ENCODE measurements around the gene EPGN. TPM values are rescaled to one million over a fixed set of nuclear protein-coding genes. Genes with fewer than 3 reads are reported as not detected.
A peak's percentile ranks its signal among the peaks of the same experiment; 100 is the strongest.

EPGN gene
- total and polyA plus RNA-seq, 4 donors, result 2.9 to 14.2 (median 7.8) TPM; not detected in 1

DNA sequence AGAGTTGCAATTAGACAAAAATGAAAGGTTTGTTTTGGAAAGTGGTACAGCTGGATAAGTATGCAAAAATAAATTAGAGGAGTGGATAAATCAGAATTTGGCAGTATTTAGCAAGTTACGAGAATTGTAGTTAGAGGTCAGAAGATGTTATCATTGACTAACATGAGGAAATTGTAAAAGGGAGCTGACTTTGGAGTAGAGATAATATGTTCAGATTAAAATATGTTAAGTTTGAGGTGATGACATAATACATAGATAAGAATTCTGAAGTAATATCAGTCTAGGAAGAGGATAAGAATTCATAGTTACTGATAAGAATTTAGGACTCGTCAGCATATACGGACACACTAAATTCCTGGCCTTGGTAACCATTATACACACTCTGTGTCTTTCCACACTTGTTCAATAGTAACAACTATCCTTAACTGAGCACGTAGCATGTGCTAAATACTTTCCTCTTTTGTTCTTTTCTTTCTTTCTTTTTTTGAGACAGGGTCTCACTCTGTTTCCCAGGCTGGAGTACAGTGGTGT lies 4.1 kb upstream of the EPGN start:
- Histone ChIP-seq H3K4me1 (ENCODE audit: control insufficient read depth, insufficient read depth, low read length) (no peaks in the 10 kb centered on the region), H3K36me3 (ENCODE audit: control insufficient read depth, insufficient read depth, low read length) (no peaks in the 10 kb centered on the region), H3K9me3 (ENCODE audit: control insufficient read depth, insufficient read depth, low read length) (no peaks in the 10 kb centered on the region), H3K4me3 (ENCODE audit: low read depth, low read length) (no peak overlapping the region), H3K27ac (ENCODE audit: low read depth, low read length) (no peak overlapping the region), H3K27me3 (ENCODE audit: control insufficient read depth, insufficient read depth, low read length) (no peaks in the 10 kb centered on the region)
- DNase-seq (ENCODE audit: low read depth in 4 of 6, low spot score in 6 of 6), result no peak
- 100% methylated on average over 1 of the region's 4 CpGs for WGBS (ENCODE audit: insufficient coverage)

DNA sequence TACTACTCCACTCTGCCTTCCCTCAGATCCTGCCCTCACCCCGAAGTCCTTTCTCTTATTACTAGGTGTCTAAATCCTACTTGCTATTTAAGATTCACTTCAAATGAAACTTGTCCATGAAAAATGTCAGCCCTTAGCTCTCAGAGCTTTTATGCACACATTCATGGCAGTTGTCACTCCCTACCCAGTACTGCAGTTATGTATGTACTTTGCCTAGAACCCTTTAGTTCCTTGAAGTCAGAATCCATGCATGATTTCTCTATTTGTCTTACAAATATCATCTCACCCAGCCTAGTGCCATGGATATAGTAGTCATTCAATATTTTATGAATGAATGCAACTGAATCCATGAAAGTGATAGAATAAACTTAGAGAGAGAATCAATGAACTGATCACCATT lies 3.3 kb upstream of the EPGN start:
- 100% methylated on average over 1 of the region's 1 CpG for WGBS (ENCODE audit: insufficient coverage)
- Histone ChIP-seq H3K9me3 (ENCODE audit: control insufficient read depth, insufficient read depth, low read length) (no peaks in the 10 kb centered on the region), H3K4me1 (ENCODE audit: control insufficient read depth, insufficient read depth, low read length) (no peaks in the 10 kb centered on the region), H3K36me3 (ENCODE audit: control insufficient read depth, insufficient read depth, low read length) (no peaks in the 10 kb centered on the region), H3K27me3 (ENCODE audit: control insufficient read depth, insufficient read depth, low read length) (no peaks in the 10 kb centered on the region), H3K27ac (ENCODE audit: low read depth, low read length) (no peak overlapping the region), H3K4me3 (ENCODE audit: low read depth, low read length) (no peak overlapping the region)
- no peak for DNase-seq (ENCODE audit: low read depth in 4 of 6, low spot score in 6 of 6)

DNA sequence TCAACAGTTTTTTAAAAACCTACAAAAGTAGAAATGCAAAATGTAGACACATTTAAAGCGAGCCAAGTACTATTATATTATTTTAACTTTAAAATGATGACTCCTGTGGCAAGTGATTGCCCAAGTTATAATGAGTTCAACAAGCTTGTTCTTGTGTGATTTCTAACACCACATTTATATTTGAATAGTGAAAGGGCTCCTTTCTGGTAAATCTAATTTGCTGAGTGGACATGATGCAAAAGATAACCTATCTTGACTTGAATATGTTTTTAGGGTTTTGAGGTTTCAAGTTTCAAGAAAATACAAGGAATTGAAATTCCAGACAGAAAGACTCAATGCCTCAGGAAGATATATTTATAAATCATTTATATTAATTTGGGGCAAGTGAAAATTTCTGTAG lies 1.1 kb upstream of the EPGN start:
- H3K9me3 ChIP-seq (ENCODE audit: control insufficient read depth, insufficient read depth, low read length), result no peaks in the 10 kb centered on the region
- H3K4me1 ChIP-seq (ENCODE audit: control insufficient read depth, insufficient read depth, low read length), result no peaks in the 10 kb centered on the region
- no peaks in the 10 kb centered on the region for H3K36me3 ChIP-seq (ENCODE audit: control insufficient read depth, insufficient read depth, low read length)
- WGBS (ENCODE audit: insufficient coverage), result no CpG with 5 or more reads among the region's 1 CpG
- H3K27ac ChIP-seq (ENCODE audit: low read depth, low read length), result no peak overlapping the region
- no peak for DNase-seq (ENCODE audit: low read depth in 4 of 6, low spot score in 6 of 6)
- H3K27me3 ChIP-seq (ENCODE audit: control insufficient read depth, insufficient read depth, low read length), result no peaks in the 10 kb centered on the region
- no peak overlapping the region for H3K4me3 ChIP-seq (ENCODE audit: low read depth, low read length)

DNA sequence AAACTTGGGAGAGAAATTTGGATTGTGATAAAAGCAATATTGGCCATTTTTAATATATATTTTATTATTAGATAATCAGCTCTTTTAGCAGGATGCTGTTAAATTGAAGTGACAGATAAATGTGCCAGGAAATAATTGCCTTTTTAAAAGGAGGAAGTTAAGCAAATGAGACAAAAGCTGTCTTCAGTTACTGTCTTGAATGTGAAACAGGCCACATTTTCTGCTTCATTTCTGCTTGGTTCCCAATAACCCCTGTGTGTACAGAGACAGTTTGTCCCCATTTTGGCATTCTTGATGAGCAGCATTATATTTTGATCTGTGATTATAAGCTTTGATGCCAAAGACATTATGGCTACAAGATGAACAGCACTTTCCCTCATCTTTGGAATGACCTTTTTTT lies 953 bp downstream of the EPGN start:
- Histone ChIP-seq H3K36me3 (ENCODE audit: control insufficient read depth, insufficient read depth, low read length) (no peaks in the 10 kb centered on the region), H3K27me3 (ENCODE audit: control insufficient read depth, insufficient read depth, low read length) (no peaks in the 10 kb centered on the region), H3K9me3 (ENCODE audit: control insufficient read depth, insufficient read depth, low read length) (no peaks in the 10 kb centered on the region), H3K4me1 (ENCODE audit: control insufficient read depth, insufficient read depth, low read length) (no peaks in the 10 kb centered on the region), H3K27ac (ENCODE audit: low read depth, low read length) (no peak overlapping the region), H3K4me3 (ENCODE audit: low read depth, low read length) (no peak overlapping the region)
- DNase-seq (ENCODE audit: low read depth in 4 of 6, low spot score in 6 of 6), result no peak

DNA sequence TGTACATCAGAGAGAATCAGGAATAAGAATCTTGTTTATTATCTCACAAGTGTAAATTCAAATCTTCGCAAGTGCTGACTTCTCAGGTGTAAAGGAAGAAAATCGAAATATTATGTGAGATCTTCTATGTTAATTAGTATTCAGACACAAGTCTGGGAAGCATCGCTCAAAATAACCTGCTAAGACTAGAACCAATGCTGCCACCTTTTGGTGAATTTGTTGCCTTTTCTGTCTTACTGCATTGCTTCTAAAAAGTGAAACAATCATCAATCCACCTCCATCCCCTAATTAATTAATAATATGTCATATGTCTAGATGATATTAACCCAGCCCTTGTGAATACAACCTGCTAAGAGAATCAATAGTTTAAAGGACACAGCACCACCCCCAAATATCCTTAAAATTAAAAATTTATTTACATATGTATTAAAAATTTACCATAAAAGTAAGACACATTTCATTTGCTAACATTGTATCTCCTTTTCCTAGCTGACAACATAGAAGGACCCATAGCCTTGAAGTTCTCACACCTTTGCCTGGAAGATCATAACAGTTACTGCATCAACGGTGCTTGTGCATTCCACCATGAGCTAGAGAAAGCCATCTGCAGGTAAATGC lies 3.5 kb downstream of the EPGN start:
- DNase-seq (ENCODE audit: low read depth in 4 of 6, low spot score in 6 of 6), result peak; percentile 19 to 93 (median 66)
- no peaks in the 10 kb centered on the region for H3K27me3 ChIP-seq (ENCODE audit: control insufficient read depth, insufficient read depth, low read length)
- H3K4me1 ChIP-seq (ENCODE audit: control insufficient read depth, insufficient read depth, low read length), result no peaks in the 10 kb centered on the region
- no peak overlapping the region for H3K4me3 ChIP-seq (ENCODE audit: low read depth, low read length)
- H3K9me3 ChIP-seq (ENCODE audit: control insufficient read depth, insufficient read depth, low read length), result no peaks in the 10 kb centered on the region
- H3K36me3 ChIP-seq (ENCODE audit: control insufficient read depth, insufficient read depth, low read length), result no peaks in the 10 kb centered on the region
- no peak overlapping the region for H3K27ac ChIP-seq (ENCODE audit: low read depth, low read length)
- no CpG with 5 or more reads among the region's 4 CpGs for WGBS (ENCODE audit: insufficient coverage)

DNA sequence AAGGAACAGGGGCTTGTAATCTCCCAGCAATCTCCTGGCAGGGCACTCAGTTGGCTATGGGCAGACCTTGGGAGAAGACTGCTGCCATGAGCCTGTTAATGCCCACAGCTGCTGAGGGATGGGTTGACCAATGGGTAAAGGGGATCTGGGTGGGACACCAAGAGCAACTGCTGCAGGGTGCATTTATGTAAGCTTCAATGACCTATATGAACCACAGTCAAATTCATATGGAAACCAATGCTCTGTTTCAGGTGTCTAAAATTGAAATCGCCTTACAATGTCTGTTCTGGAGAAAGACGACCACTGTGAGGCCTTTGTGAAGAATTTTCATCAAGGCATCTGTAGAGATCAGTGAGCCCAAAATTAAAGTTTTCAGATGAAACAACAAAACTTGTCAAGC lies 6.1 kb downstream of the EPGN start:
- Histone ChIP-seq H3K27ac (ENCODE audit: low read depth, low read length) (no peak overlapping the region), H3K36me3 (ENCODE audit: control insufficient read depth, insufficient read depth, low read length) (no peaks in the 10 kb centered on the region), H3K9me3 (ENCODE audit: control insufficient read depth, insufficient read depth, low read length) (no peaks in the 10 kb centered on the region), H3K27me3 (ENCODE audit: control insufficient read depth, insufficient read depth, low read length) (no peaks in the 10 kb centered on the region), H3K4me1 (ENCODE audit: control insufficient read depth, insufficient read depth, low read length) (no peaks in the 10 kb centered on the region), H3K4me3 (ENCODE audit: low read depth, low read length) (no peak overlapping the region)
- DNase-seq (ENCODE audit: low read depth in 4 of 6, low spot score in 6 of 6), result no peak
- no CpG with 5 or more reads among the region's 2 CpGs for WGBS (ENCODE audit: insufficient coverage)

DNA sequence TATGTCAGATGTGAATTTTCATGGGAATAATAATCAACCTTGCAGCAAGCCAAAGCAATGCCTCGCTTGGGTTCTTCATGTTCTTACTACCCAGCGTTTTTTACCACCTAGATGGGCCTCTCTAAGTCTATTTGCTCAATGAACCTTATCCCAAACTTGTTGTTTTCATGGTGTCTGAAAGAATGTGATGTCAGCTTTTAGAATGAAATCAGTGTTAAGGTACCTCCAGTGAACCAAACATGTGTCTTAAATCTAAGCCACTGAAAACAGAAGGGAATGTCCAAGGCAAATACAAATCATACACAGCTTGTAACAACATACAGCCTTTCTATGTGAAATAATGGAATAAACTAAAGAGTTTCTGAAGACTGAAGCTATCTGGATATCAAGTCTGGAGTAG lies 6.7 kb downstream of the EPGN start:
- Histone ChIP-seq H3K36me3 (ENCODE audit: control insufficient read depth, insufficient read depth, low read length) (no peaks in the 10 kb centered on the region), H3K4me1 (ENCODE audit: control insufficient read depth, insufficient read depth, low read length) (no peaks in the 10 kb centered on the region), H3K4me3 (ENCODE audit: low read depth, low read length) (no peak overlapping the region), H3K27ac (ENCODE audit: low read depth, low read length) (no peak overlapping the region), H3K9me3 (ENCODE audit: control insufficient read depth, insufficient read depth, low read length) (no peaks in the 10 kb centered on the region), H3K27me3 (ENCODE audit: control insufficient read depth, insufficient read depth, low read length) (no peaks in the 10 kb centered on the region)
- DNase-seq (ENCODE audit: low read depth in 4 of 6, low spot score in 6 of 6), result no peak
- WGBS (ENCODE audit: insufficient coverage), result no CpG with 5 or more reads among the region's 2 CpGs

DNA sequence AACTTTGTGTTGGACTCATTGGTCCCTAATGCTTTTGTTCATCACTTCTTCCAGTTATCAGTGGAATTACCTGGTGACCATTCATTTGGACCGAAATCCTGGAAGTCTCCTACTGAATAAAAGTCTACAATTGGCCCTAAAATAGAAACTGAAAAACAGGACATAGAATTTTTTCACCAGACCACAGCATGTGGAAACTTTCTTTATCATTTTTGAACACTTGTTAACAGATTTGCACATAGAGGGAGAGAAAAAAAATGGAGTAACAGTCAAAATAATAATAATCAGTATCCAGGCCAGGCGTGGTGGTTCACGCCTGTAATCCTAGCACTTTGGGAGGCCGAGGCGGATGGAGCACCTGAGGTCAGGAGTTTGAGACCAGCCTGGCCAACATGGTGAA lies 7.1 kb downstream of the EPGN start:
- Histone ChIP-seq H3K4me1 (ENCODE audit: control insufficient read depth, insufficient read depth, low read length) (no peaks in the 10 kb centered on the region), H3K9me3 (ENCODE audit: control insufficient read depth, insufficient read depth, low read length) (no peaks in the 10 kb centered on the region), H3K27me3 (ENCODE audit: control insufficient read depth, insufficient read depth, low read length) (no peaks in the 10 kb centered on the region), H3K4me3 (ENCODE audit: low read depth, low read length) (no peak overlapping the region), H3K36me3 (ENCODE audit: control insufficient read depth, insufficient read depth, low read length) (no peaks in the 10 kb centered on the region), H3K27ac (ENCODE audit: low read depth, low read length) (no peak overlapping the region)
- no CpG with 5 or more reads among the region's 5 CpGs for WGBS (ENCODE audit: insufficient coverage)
- DNase-seq (ENCODE audit: low read depth in 4 of 6, low spot score in 6 of 6), result no peak

DNA sequence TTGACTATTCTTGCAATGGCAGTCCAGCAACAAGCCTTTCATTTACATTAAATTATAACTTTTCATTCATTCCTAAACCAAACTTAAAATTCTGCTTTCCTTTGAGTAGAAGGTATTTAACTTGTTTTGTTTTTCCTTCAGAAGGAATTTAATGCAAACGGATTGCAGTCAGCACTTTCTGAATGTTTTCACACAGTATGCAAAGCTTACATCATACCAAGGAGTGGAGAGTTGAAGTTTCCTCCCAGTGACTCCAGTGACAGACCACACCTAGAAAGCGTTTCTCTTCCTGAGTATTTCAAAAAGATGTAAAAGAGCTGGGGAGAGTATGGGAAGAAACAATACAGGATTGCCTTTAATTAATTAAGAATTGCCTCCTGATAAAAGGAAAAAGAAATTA lies 8.1 kb downstream of the EPGN start:
- no peak overlapping the region for H3K27ac ChIP-seq (ENCODE audit: low read depth, low read length)
- no CpG with 5 or more reads among the region's 2 CpGs for WGBS (ENCODE audit: insufficient coverage)
- no peaks in the 10 kb centered on the region for H3K4me1 ChIP-seq (ENCODE audit: control insufficient read depth, insufficient read depth, low read length)
- H3K9me3 ChIP-seq (ENCODE audit: control insufficient read depth, insufficient read depth, low read length), result no peaks in the 10 kb centered on the region
- H3K4me3 ChIP-seq (ENCODE audit: low read depth, low read length), result no peak overlapping the region
- no peaks in the 10 kb centered on the region for H3K27me3 ChIP-seq (ENCODE audit: control insufficient read depth, insufficient read depth, low read length)
- no peaks in the 10 kb centered on the region for H3K36me3 ChIP-seq (ENCODE audit: control insufficient read depth, insufficient read depth, low read length)
- no peak for DNase-seq (ENCODE audit: low read depth in 4 of 6, low spot score in 6 of 6)

DNA sequence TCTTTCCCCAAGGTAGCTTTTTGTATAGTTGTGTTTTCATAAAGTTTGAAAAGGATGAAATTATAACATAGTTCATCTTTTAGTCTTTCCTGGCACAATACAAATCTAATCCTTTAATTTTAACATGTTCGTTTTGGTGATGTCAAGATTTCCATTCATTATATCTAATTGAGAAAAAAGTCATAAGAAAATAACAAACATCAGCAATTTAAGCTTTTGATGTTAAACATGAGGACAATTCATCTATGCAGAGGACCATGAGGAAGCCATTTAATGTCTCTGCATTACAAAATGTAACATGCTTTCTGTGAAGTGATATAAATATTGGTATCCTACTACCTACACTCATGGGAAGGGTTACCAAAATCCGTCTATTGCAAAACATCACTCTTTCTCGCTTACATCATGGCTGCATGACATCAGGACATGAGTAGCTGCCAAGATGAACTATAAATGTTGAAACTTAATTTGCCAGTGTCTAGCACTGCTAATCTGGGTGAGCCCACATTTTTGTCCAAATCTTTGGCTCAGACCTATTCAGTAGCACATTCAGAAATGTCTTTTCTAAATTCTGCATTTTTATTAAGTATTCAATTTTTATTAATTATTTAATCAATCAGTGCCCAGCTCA lies 9.5 kb downstream of the EPGN start:
- DNase-seq (ENCODE audit: low read depth in 4 of 6, low spot score in 6 of 6), result peak in 1 of 6 donors; percentile 17
- Histone ChIP-seq H3K36me3 (ENCODE audit: control insufficient read depth, insufficient read depth, low read length) (no peaks in the 10 kb centered on the region), H3K27me3 (ENCODE audit: control insufficient read depth, insufficient read depth, low read length) (no peaks in the 10 kb centered on the region), H3K4me3 (ENCODE audit: low read depth, low read length) (no peak overlapping the region), H3K4me1 (ENCODE audit: control insufficient read depth, insufficient read depth, low read length) (no peaks in the 10 kb centered on the region), H3K27ac (ENCODE audit: low read depth, low read length) (no peak overlapping the region), H3K9me3 (ENCODE audit: control insufficient read depth, insufficient read depth, low read length) (no peaks in the 10 kb centered on the region)
- WGBS (ENCODE audit: insufficient coverage), result no CpG with 5 or more reads among the region's 3 CpGs

Measured in spinal cord (tissue), 10 donors.